Neural cell (in vitro differentiated cells): ENCODE data around the gene TNKS1BP1.

Experiments
- CTCF ChIP-seq: fragments of 450-650 bp; IDR thresholded peaks from 2 replicates; pipeline ENCODE4 v1.5.1; 2014; ENCODE audit warnings: antibody characterized with exemption, mild to moderate bottlenecking, moderate library complexity; ENCODE audit not compliant: poor library complexity, severe bottlenecking
- EP300 ChIP-seq: fragments of 450-650 bp; conservative IDR thresholded peaks from 2 replicates; pipeline ENCODE4 v1.6.1; 2014; ENCODE audit warnings: antibody characterized with exemption, mild to moderate bottlenecking, moderate library complexity; ENCODE audit not compliant: poor library complexity, severe bottlenecking
- EZH2 ChIP-seq: fragments of 200-600, 300-800 bp; shearing (Covaris generic), sonication (generic); IDR thresholded peaks from 2 replicates; pipeline ENCODE4 v1.6.1; 2014; ENCODE audit warnings: antibody characterized with exemption, low read length, borderline replicate concordance, mild to moderate bottlenecking; ENCODE audit not compliant: insufficient read depth, poor library complexity, severe bottlenecking
- MXI1 ChIP-seq: fragments of 450-650 bp; conservative IDR thresholded peaks from 2 replicates; pipeline ENCODE4 v1.6.1; 2014; ENCODE audit warnings: antibody characterized with exemption, mild to moderate bottlenecking; ENCODE audit not compliant: poor library complexity, severe bottlenecking
- POLR2AphosphoS5 ChIP-seq: IDR thresholded peaks from 2 replicates; pipeline ENCODE4 v1.6.1; 2012
- RAD21 ChIP-seq: fragments of 450-650 bp; conservative IDR thresholded peaks from 2 replicates; pipeline ENCODE4 v1.6.1; 2014; ENCODE audit warnings: antibody characterized with exemption, mild to moderate bottlenecking, moderate library complexity
- REST ChIP-seq: IDR thresholded peaks from 2 replicates; pipeline ENCODE4 v1.6.1; 2012; ENCODE audit warnings: borderline replicate concordance
- SMC3 ChIP-seq: fragments of 450-650 bp; conservative IDR thresholded peaks from 2 replicates; pipeline ENCODE4 v1.6.1; 2014; ENCODE audit warnings: antibody characterized with exemption, mild to moderate bottlenecking, moderate library complexity; ENCODE audit not compliant: poor library complexity
- TAF1 ChIP-seq: IDR thresholded peaks from 2 replicates; pipeline ENCODE4 v1.6.1; 2012; ENCODE audit warnings: low read depth

GRCh38 chr11:57311109-57311936 lies 13.4 kb downstream of the TNKS1BP1 start:
- no peak for TF ChIP-seq REST
- TF ChIP-seq CTCF, result no peak
- TF ChIP-seq EZH2, result no peak
- no peak for TF ChIP-seq MXI1
- TF ChIP-seq POLR2AphosphoS5, result no peak
- no peak for TF ChIP-seq RAD21
- TF ChIP-seq TAF1, result no peak
- no peak for TF ChIP-seq SMC3
- no peak for TF ChIP-seq EP300
